ENCODE results near the gene COL4A2.

GRCh38 chr13:110286833-110287819, 20.0 kb upstream of the COL4A2 start:
- TF ChIP-seq ZNF384 (IDR thresholded peaks at IDR 0.05) (no peak), FOXA1 (IDR thresholded peaks at IDR 0.05) (no peak), FOXM1 (IDR thresholded peaks at IDR 0.05; ENCODE audit: borderline replicate concordance) (no peak), ELF4 (IDR thresholded peaks at IDR 0.05) (no peak), SP1 (IDR thresholded peaks at IDR 0.05) (no peak), SUZ12 (IDR thresholded peaks at IDR 0.05) (no peak), HDGF (IDR thresholded peaks at IDR 0.05; ENCODE audit: borderline replicate concordance) (no peak), TARDBP (IDR thresholded peaks at IDR 0.05) (no peak), BHLHE40 (IDR thresholded peaks at IDR 0.05; ENCODE audit: borderline replicate concordance) (no peak), L3MBTL2 (conservative IDR thresholded peaks at IDR 0.05) (no peak)
